ENCODE data around the gene DOCK8. TPM values are rescaled to one million over a fixed set of nuclear protein-coding genes. Genes with fewer than 3 reads are reported as not detected.

DOCK8 gene
- polyA plus RNA-seq, 4 donors, result 7.0 to 13.7 (median 13.2) TPM

- DNase-seq (ENCODE audit: low read depth in 4 of 4, low spot score in 3 of 4), result no peak
These were observed 139.8 kb downstream of the DOCK8 start for GRCh38 chr9:354453-354852.

DNA sequence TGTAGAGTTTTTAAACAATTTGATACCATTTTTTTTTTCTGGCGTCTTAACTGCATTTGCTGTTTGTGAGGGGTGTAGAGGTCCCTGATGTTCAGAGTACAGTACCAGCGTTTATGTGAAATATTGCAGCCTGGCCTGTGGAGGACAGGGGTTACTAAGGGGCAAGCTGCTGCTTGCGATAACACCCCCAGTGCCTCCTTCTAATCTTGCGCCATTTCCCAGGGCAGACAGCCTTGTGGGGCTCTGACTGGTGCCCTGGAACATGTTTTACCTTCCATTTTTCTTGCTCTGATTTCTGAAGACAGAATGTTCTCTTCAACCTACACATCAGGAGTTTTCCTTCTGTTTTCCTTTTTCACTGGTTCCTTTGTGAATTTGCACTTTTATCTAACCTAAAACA is 142.9 kb downstream of the DOCK8 start:
- DNase-seq (ENCODE audit: low read depth in 4 of 4, low spot score in 3 of 4), result no peak

GRCh38 chr9:362561-363273 is 148.1 kb downstream of the DOCK8 start:
- no peak for DNase-seq (ENCODE audit: low read depth in 4 of 4, low spot score in 3 of 4)

DNA sequence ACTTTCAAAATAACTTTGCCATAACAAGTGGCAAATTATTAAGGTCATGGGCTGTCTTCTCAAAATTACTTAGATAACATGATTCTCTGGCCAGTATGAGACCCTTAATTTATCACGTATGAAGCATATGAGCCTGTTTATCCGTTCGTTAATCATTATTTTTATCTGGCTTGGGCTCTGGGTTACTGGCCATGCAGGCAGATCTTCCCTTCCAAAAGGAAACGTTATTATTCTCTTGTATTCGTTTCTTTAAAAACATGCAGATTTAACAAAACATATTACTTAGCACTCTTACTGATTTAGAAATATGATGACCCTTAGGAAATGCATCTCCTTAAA is 148.6 kb downstream of the DOCK8 start:
- no peak for DNase-seq (ENCODE audit: low read depth in 4 of 4, low spot score in 3 of 4)

DNA sequence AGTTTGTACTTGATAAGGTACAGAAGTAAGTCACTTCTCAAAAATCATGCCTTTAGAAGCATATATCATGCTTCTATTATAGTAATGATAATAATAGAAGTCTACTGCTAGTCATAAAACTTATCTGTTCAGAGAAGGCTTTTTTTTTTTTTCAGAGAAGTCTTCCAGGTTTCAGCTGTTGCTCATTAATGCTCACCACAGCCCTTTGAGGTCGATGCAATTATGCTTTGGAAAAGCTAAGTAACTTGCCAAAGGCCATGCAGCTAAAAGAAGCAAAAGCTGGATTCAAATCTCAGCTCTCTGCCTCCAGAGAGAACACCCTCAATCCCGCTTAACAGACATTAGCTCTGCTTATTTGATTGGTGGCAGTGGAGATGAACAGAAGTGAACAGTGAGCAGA is 150.8 kb downstream of the DOCK8 start:
- DNase-seq (ENCODE audit: low read depth in 4 of 4, low spot score in 3 of 4), result no peak

DNA sequence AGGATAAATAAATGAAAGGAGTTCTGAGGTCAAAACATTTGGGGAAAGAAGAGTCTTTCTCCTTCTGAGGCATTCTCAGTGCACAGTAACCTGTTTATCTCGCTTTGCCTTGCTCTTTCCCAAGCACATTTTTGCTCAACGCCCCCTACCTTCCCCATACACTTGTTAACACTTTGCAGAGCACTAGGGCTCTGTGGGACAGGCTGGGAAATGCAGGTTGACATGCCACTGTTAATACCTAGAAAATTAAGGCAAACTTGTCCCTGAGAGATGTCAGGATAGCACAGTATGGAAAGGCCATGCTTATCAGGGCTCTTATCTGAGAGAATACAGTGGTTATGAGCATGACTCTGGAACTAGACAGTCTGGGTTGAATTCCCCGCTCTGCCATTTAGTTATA is 152.0 kb downstream of the DOCK8 start:
- no peak for DNase-seq (ENCODE audit: low read depth in 4 of 4, low spot score in 3 of 4)

- no peak for DNase-seq (ENCODE audit: low read depth in 4 of 4, low spot score in 3 of 4)
These were observed 155.4 kb downstream of the DOCK8 start for GRCh38 chr9:370086-370485.

DNA sequence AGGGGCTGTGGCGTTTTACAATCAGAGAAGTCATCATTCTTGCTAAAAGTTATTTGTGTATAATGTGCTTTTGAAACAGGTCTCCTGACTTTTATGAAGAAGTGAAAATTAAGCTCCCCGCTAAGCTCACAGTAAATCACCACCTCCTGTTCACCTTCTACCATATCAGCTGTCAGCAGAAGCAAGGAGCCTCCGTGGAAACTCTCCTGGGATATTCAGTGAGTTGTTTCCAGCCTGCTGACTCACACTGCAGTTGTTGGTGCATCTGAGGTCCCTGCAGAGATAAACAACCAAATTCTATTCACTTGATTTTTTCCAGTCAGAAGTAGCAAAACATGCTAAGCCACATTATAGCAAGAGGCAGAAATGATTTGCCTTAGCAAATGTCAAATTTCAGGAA is 156.7 kb downstream of the DOCK8 start:
- DNase-seq (ENCODE audit: low read depth in 4 of 4, low spot score in 3 of 4), result no peak

DNA sequence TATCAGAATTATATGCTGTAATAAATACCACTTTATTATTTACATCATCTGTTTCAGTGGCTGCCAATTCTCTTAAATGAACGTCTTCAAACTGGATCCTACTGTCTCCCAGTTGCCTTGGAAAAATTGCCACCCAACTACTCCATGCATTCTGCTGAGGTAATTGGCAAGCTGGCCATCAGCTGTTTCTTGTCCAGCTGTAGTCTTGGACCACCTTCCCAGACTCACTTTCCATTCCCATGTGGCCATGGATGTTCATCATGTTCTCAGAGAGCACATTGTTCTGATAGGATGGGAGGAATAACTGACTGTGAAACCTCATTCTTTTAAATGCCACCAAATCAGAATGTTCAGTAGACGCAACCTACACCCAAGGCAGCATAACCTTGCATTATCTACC is 157.5 kb downstream of the DOCK8 start:
- no peak for DNase-seq (ENCODE audit: low read depth in 4 of 4, low spot score in 3 of 4)

DNA sequence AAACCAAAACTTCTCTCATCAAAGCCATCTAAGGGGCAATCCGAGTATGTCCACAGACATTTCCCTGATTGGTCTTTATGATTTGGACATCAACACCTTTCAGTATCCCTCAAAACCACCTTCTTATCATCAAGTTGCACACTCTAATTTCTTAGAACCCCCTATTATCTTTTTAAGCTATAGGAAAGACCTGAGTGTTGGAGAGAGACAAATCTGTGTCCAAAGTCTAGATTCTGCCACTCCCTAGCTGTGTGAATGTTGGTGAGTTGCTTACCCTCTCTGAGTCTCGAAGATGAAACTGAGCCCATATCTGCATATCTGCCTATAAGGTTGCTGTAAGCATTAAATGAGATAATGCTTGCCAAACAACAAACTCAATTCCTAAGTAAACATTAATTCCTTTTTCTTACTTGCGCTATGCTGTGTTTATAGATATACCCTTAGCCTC is 159.1 kb downstream of the DOCK8 start:
- no peak for DNase-seq (ENCODE audit: low read depth in 4 of 4, low spot score in 3 of 4)

DNA sequence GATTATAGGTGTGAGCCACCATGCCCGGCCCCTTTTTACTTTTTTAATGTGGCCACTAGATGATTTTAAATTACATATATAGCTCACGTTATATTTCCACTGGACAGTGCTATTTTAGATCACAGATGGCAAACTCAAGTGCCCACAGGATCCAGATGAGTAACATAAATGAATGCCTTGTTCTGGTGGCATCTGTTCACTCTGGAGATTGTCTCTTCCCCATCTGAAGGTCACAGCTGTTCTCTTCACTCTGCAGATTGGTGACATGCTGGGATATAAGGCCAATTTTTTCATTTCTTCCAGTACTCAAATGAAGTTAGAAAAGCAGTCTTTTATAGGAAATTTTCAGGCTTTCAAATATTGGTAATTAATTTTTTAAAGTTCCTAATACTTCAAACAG is 160.1 kb downstream of the DOCK8 start:
- DNase-seq (ENCODE audit: low read depth in 4 of 4, low spot score in 3 of 4), result no peak

GRCh38 chr9:376115-376514 is 161.4 kb downstream of the DOCK8 start:
- no peak for DNase-seq (ENCODE audit: low read depth in 4 of 4, low spot score in 3 of 4)

- DNase-seq (ENCODE audit: low read depth in 4 of 4, low spot score in 3 of 4), result no peak
These were observed 163.6 kb downstream of the DOCK8 start for GRCh38 chr9:378263-378662.

DNA sequence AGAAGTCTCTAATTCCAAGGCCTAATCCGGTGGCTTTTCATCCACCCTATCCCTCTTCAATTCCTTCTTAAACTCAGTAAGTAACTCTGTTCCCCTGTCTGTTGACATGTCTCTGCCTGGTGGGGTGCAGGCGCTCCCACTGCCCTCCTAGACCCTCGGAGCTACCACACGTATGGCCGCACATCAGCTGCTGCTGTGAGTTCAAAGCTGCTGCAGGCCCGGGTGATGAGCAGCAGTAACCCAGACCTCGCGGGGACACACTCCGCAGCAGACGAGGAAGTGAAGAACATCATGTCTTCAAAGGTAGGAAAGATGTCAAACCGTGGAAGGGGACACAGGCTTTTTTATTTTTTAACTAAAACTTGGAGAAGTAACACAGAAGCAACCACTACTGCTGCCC is 167.7 kb downstream of the DOCK8 start:
- no peak for DNase-seq (ENCODE audit: low read depth in 4 of 4, low spot score in 3 of 4)

- DNase-seq (ENCODE audit: low read depth in 4 of 4, low spot score in 3 of 4), result peak; percentile 39 to 63 (median 44)
These were observed 171.2 kb downstream of the DOCK8 start for GRCh38 chr9:385818-386398.

- DNase-seq (ENCODE audit: low read depth in 4 of 4, low spot score in 3 of 4), result no peak
These were observed 174.5 kb downstream of the DOCK8 start for GRCh38 chr9:389159-389558.

GRCh38 chr9:389758-390157 is 175.1 kb downstream of the DOCK8 start:
- DNase-seq (ENCODE audit: low read depth in 4 of 4, low spot score in 3 of 4), result no peak

DNA sequence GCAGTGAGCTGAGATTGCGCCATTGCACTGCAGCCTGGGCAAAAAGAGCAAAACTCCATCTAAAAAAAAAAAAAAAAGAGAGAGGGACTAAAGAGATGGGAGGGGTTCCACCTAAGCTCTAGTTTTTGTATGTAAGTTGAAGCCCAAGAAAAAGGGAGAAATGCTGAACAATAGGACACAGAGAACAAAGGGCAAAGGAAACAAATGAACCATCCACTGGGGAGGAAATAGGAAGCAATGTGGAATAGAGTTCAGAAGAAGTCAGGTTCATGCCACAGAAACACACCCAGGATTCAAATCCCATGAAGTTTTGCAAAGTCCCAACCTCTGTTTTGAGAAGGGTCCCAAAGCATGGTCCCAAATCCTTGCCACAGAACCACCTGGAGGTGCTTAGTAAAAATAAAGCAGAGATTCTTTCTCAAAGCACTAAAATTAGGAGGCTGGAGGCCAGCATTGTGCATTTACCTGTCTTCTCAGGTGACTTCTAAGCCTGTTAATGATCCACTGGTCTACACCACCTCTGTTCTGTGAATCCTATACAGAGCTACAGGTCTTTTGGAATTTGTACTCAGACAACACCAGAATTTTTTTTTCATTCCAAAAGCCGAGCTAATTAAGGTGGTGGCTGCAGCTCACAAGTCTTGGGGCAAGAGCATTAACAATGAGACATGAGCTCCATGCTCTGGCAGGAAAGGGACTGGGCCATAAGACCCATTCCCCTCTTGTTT is 177.6 kb downstream of the DOCK8 start:
- no peak for DNase-seq (ENCODE audit: low read depth in 4 of 4, low spot score in 3 of 4)

- no peak for DNase-seq (ENCODE audit: low read depth in 4 of 4, low spot score in 3 of 4)
These were observed 179.8 kb downstream of the DOCK8 start for GRCh38 chr9:394347-395052.

DNA sequence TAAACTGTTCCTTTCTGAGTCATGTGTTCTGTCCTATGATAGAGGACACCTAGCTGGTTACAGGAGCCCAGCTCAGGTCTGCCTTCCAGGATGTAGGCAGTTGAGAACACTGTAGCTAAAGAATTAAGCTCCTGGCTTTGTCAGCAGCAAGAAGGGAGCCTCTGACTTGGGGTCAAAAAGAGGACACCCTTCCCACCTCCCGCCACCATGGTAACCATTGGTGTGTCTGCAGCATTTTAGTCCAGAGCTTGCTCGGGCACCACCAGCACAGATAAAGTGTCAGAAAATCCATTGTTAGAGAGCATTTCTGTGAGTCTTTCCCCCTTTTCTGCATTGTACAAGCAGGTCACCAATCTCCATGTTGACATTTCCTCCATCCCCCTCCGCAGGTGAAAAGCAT is 181.7 kb downstream of the DOCK8 start:
- no peak for DNase-seq (ENCODE audit: low read depth in 4 of 4, low spot score in 3 of 4)

- no peak for DNase-seq (ENCODE audit: low read depth in 4 of 4, low spot score in 3 of 4)
These were observed 183.4 kb downstream of the DOCK8 start for GRCh38 chr9:398085-398484.
